Neural cell (in vitro differentiated cells): Measurements from ENCODE around the gene ARHGEF39. TPM values are rescaled to one million over a fixed set of nuclear protein-coding genes. Genes with fewer than 3 reads are reported as not detected.

Source experiments
- H2AFZ ChIP-seq: fragments of 200-600, 300-800 bp; sonication (generic), shearing (Covaris generic); 2 replicates; pipeline ENCODE4 v1.6.0; 2014; ENCODE audit warnings: low read depth, mild to moderate bottlenecking, antibody characterized with exemption, low read length, moderate library complexity
- H3F3A ChIP-seq: fragments of 200-600 bp; shearing (Covaris generic); 2 replicates; pipeline ENCODE4 v1.6.1; 2016; ENCODE audit warnings: mild to moderate bottlenecking, moderate library complexity, mixed read lengths, antibody characterized with exemption, low read length; ENCODE audit not compliant: insufficient read depth, poor library complexity, severe bottlenecking
- H3K27ac ChIP-seq: fragments of 200-600, 300-800 bp; sonication (generic), shearing (Covaris generic); 2 replicates; pipeline ENCODE4 v1.5.1; 2014; ENCODE audit warnings: mild to moderate bottlenecking, low read length, moderate library complexity
- H3K27me3 ChIP-seq: fragments of 300-800, 200-600 bp; sonication (generic), shearing (Covaris generic); 2 replicates; pipeline ENCODE4 v1.6.0; 2014; ENCODE audit warnings: mild to moderate bottlenecking, low read depth, low read length, moderate library complexity; ENCODE audit not compliant: insufficient read depth
- H3K36me3 ChIP-seq: fragments of 300-800, 200-600 bp; sonication (generic), shearing (Covaris generic); 2 replicates; pipeline ENCODE4 v1.5.1; 2014; ENCODE audit warnings: mild to moderate bottlenecking, antibody characterized with exemption, low read length, moderate library complexity; ENCODE audit not compliant: insufficient read depth
- H3K4me2 ChIP-seq: fragments of 300-800, 200-600 bp; sonication (generic), shearing (Covaris generic); 2 replicates; pipeline ENCODE4 v1.6.0; 2014; ENCODE audit warnings: mild to moderate bottlenecking, low read length
- H3K4me3 ChIP-seq: fragments of 300-800, 200-600 bp; sonication (generic), shearing (Covaris generic); 2 replicates; pipeline ENCODE4 v1.5.1; 2014; ENCODE audit warnings: mild to moderate bottlenecking, low read length, moderate library complexity
- H3K79me2 ChIP-seq: fragments of 200-600 bp; shearing (Covaris generic); replicated peaks from 2 replicates; pipeline ENCODE4 v1.6.0; 2014; ENCODE audit warnings: mild to moderate bottlenecking, low read length, moderate library complexity; ENCODE audit not compliant: insufficient read depth
- H3K9ac ChIP-seq: fragments of 300-800, 200-600 bp; sonication (generic), shearing (Covaris generic); 2 replicates; pipeline ENCODE4 v1.6.1; 2016; ENCODE audit warnings: mild to moderate bottlenecking, low read length, mixed read lengths
- H3K9me2 ChIP-seq: fragments of 200-600 bp; shearing (Covaris generic); 2 replicates; pipeline ENCODE4 v1.6.1; 2016; ENCODE audit warnings: mild to moderate bottlenecking, low read length, mixed read lengths; ENCODE audit not compliant: insufficient read depth
- H3K9me3 ChIP-seq: fragments of 200-600, 300-800 bp; sonication (generic), shearing (Covaris generic); 2 replicates; pipeline ENCODE4 v1.6.1; 2016; ENCODE audit warnings: mild to moderate bottlenecking, mixed run types, low read length, moderate library complexity, mixed read lengths
- H4K20me1 ChIP-seq: fragments of 200-600 bp; shearing (Covaris generic); 2 replicates; pipeline ENCODE4 v1.6.1; 2016; ENCODE audit warnings: mild to moderate bottlenecking, mixed run types; ENCODE audit not compliant: insufficient read depth
- EP300 ChIP-seq: fragments of 450-650 bp; conservative IDR thresholded peaks from 2 replicates; pipeline ENCODE4 v1.6.1; 2014; ENCODE audit warnings: antibody characterized with exemption, mild to moderate bottlenecking, moderate library complexity; ENCODE audit not compliant: poor library complexity, severe bottlenecking
- EZH2 ChIP-seq: fragments of 200-600, 300-800 bp; shearing (Covaris generic), sonication (generic); IDR thresholded peaks from 2 replicates; pipeline ENCODE4 v1.6.1; 2014; ENCODE audit warnings: antibody characterized with exemption, low read length, borderline replicate concordance, mild to moderate bottlenecking; ENCODE audit not compliant: insufficient read depth, poor library complexity, severe bottlenecking
- MXI1 ChIP-seq: fragments of 450-650 bp; conservative IDR thresholded peaks from 2 replicates; pipeline ENCODE4 v1.6.1; 2014; ENCODE audit warnings: antibody characterized with exemption, mild to moderate bottlenecking; ENCODE audit not compliant: poor library complexity, severe bottlenecking
- POLR2AphosphoS5 ChIP-seq: IDR thresholded peaks from 2 replicates; pipeline ENCODE4 v1.6.1; 2012
- RAD21 ChIP-seq: fragments of 450-650 bp; conservative IDR thresholded peaks from 2 replicates; pipeline ENCODE4 v1.6.1; 2014; ENCODE audit warnings: antibody characterized with exemption, mild to moderate bottlenecking, moderate library complexity
- REST ChIP-seq: IDR thresholded peaks from 2 replicates; pipeline ENCODE4 v1.6.1; 2012; ENCODE audit warnings: borderline replicate concordance
- SMC3 ChIP-seq: fragments of 450-650 bp; conservative IDR thresholded peaks from 2 replicates; pipeline ENCODE4 v1.6.1; 2014; ENCODE audit warnings: antibody characterized with exemption, mild to moderate bottlenecking, moderate library complexity; ENCODE audit not compliant: poor library complexity
- TAF1 ChIP-seq: IDR thresholded peaks from 2 replicates; pipeline ENCODE4 v1.6.1; 2012; ENCODE audit warnings: low read depth
- polyA plus RNA-seq: library from polyadenylated mRNA; depleted of rRNA; stranded (reverse); fragments of >200 nt; gene quantifications from 2 replicates; pipeline ENCODE4 v1.2.3, GENCODE V29; 2014
- TF ChIP-seq, protein P1 (sequence below): fragments of 450-650 bp; IDR thresholded peaks from 2 replicates; pipeline ENCODE4 v1.5.1; 2014; ENCODE audit warnings: antibody characterized with exemption, mild to moderate bottlenecking, moderate library complexity; ENCODE audit not compliant: poor library complexity, severe bottlenecking

Gene ARHGEF39
- polyA plus RNA-seq, 1 donor from 2014 or later: 0.51 TPM

GRCh38 chr9:35673132-35674024, 8.4 kb upstream of the ARHGEF39 start, which contains the start of gene CA9:
TSS of gene CA9 (plus strand) at chr9:35673928. CDS start at chr9:35673960, 32 bp downstream.
- Histone ChIP-seq H3K27ac (no peak within 1 kb of the TSS), H3K9me2 (no peaks in the 10 kb centered on the region), H3K4me2 (no peak within 1 kb of the TSS), H4K20me1 (no peaks in the 10 kb centered on the region), H3K4me3 (no peak within 1 kb of the TSS), H3K36me3 (no peaks in the 10 kb centered on the region), H2AFZ (no peak within 1 kb of the TSS), H3K79me2 (no peaks in the 10 kb centered on the region), H3K9ac (no peak within 1 kb of the TSS), H3K27me3 (no peaks in the 10 kb centered on the region), H3K9me3 (no peaks in the 10 kb centered on the region), H3F3A (no peaks in the 10 kb centered on the region)
- TF ChIP-seq SMC3 (no peak), TAF1 (no peak), RAD21 (no peak), EZH2 (no peak), POLR2AphosphoS5 (no peak), REST (no peak), MXI1 (no peak), EP300 (no peak)
- TF ChIP-seq, protein P1, sequence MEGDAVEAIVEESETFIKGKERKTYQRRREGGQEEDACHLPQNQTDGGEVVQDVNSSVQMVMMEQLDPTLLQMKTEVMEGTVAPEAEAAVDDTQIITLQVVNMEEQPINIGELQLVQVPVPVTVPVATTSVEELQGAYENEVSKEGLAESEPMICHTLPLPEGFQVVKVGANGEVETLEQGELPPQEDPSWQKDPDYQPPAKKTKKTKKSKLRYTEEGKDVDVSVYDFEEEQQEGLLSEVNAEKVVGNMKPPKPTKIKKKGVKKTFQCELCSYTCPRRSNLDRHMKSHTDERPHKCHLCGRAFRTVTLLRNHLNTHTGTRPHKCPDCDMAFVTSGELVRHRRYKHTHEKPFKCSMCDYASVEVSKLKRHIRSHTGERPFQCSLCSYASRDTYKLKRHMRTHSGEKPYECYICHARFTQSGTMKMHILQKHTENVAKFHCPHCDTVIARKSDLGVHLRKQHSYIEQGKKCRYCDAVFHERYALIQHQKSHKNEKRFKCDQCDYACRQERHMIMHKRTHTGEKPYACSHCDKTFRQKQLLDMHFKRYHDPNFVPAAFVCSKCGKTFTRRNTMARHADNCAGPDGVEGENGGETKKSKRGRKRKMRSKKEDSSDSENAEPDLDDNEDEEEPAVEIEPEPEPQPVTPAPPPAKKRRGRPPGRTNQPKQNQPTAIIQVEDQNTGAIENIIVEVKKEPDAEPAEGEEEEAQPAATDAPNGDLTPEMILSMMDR: no peak

GRCh38 chr9:35669331-35670145, 4.5 kb upstream of the ARHGEF39 start:
- no peaks in the 10 kb centered on the region for H3K36me3 ChIP-seq
- H3K79me2 ChIP-seq: no peaks in the 10 kb centered on the region

More at GRCh38 chr9:35669331-35670145, 4.5 kb upstream of the ARHGEF39 start:
- Histone ChIP-seq H3K9ac (no peak overlapping the region), H3K27me3 (no peaks in the 10 kb centered on the region), H3K27ac (no peak overlapping the region), H3K9me2 (no peaks in the 10 kb centered on the region), H3K4me2 (no peak overlapping the region), H3F3A (no peaks in the 10 kb centered on the region), H3K9me3 (no peaks in the 10 kb centered on the region), H4K20me1 (no peaks in the 10 kb centered on the region), H2AFZ (no peak overlapping the region), H3K4me3 (no peak overlapping the region)
- TF ChIP-seq, protein P1: no peak
- TF ChIP-seq RAD21 (no peak), TAF1 (no peak), POLR2AphosphoS5 (no peak), EZH2 (no peak), EP300 (no peak), MXI1 (no peak), REST (no peak), SMC3 (no peak)
